Measurements from ENCODE around the gene SLC4A8.

- TF ChIP-seq SIN3A (IDR thresholded peaks at IDR 0.05; ENCODE audit: low read depth), result no peak
- TF ChIP-seq POLR2A (IDR thresholded peaks at IDR 0.05; ENCODE audit: borderline replicate concordance, extremely low read depth, insufficient read depth, insufficient read length), result no peak
- TF ChIP-seq MAX (IDR thresholded peaks at IDR 0.05), result no peak
- TF ChIP-seq CTCF (IDR thresholded peaks at IDR 0.05 in 2 of 3, conservative IDR thresholded peaks at IDR 0.05 in 1 of 3; ENCODE audit: borderline replicate concordance in 1 of 3, insufficient read depth in 1 of 3, low read depth in 2 of 3, low read length in 2 of 3), result no peak
Measured at GRCh38 chr12:51382173-51382572, 42.5 kb upstream of the SLC4A8 start.

Measured in HCT116 (cell line).